ENCODE data around the gene ZNF804A. TPM values are rescaled to one million over a fixed set of nuclear protein-coding genes. Genes with fewer than 3 reads are reported as not detected.

The ZNF804A gene
- total and polyA plus RNA-seq, 2 of the 8 experiments (the other 6 are each of a cell fraction or from before 2014, with no cell fraction given), result 0.02 TPM; not detected in 1

DNA sequence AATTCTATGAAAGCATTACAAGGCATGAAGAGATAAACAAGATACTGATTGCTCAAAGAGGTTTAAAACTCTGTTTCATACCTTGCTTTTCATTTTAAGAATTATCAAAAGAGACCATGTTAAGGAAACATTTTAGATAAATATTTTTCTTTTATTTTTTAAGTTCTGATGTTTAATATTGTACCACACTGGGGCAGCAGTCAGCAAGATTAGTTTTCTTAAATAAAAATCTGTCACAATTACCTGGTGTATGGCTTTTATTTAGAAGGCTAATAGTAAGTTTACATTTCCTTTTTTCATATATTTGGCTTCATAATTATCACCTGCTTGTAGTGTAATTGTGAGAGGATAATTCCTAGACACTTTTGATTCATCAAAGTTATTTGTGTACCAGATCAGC lies 46.4 kb downstream of the ZNF804A start:
- FAIRE-seq (no peak), DNase-seq (ENCODE audit: low read depth in 1 of 2, low spot score in 2 of 2) (no peak)
- Histone ChIP-seq H3K4me3 (ENCODE audit: extremely low read depth in 1 of 4, insufficient read depth in 2 of 4, low read depth in 3 of 4, low read length in 4 of 4) (no peak overlapping the region), H3K79me2 (ENCODE audit: control insufficient read depth in 1 of 2, insufficient read depth in 2 of 2, low read length in 2 of 2) (no peaks in the 10 kb centered on the region), H4K91ac (replicated peaks; ENCODE audit: insufficient read length, low read length) (no peak overlapping the region), H3K4ac (replicated peaks; ENCODE audit: insufficient read length, low read depth, low read length) (no peak overlapping the region), H3K56ac (replicated peaks; ENCODE audit: insufficient read length, low read depth, low read length) (no peak overlapping the region), H3K27me3 (replicated peaks in 1 of 4; ENCODE audit: control insufficient read depth in 3 of 4, extremely low read depth in 1 of 4, insufficient read depth in 3 of 4, low read length in 3 of 4) (no peaks in the 10 kb centered on the region), H3K4me2 (ENCODE audit: insufficient read depth in 1 of 2, low read depth in 2 of 2, low read length in 2 of 2) (no peak overlapping the region), H3K23me2 (ENCODE audit: low read depth, low read length) (no peaks in the 10 kb centered on the region), H4K20me1 (replicated peaks in 1 of 2; ENCODE audit: control insufficient read depth in 1 of 2, insufficient read depth in 2 of 2, low read length in 2 of 2) (no peaks in the 10 kb centered on the region), H3K18ac (ENCODE audit: extremely low read depth, low read length) (no peak overlapping the region), H3K36me3 (ENCODE audit: control insufficient read depth in 2 of 4, insufficient read depth in 4 of 4, low read length in 3 of 4) (no peaks in the 10 kb centered on the region), H3K79me1 (ENCODE audit: low read depth, low read length) (no peaks in the 10 kb centered on the region), H2BK120ac (replicated peaks; ENCODE audit: low read depth, low read length) (no peak overlapping the region), H2BK12ac (ENCODE audit: low read depth, low read length) (no peak overlapping the region), H2AK5ac (ENCODE audit: low read depth, low read length) (no peak overlapping the region), H3K4me1 (replicated peaks in 1 of 4; ENCODE audit: control insufficient read depth in 3 of 4, insufficient read depth in 4 of 4, low read length in 3 of 4) (no peaks in the 10 kb centered on the region), H2AFZ (ENCODE audit: low read length) (no peak overlapping the region), H4K8ac (ENCODE audit: extremely low read depth, insufficient read depth, low read length) (no peak overlapping the region), H3K9me3 (ENCODE audit: insufficient read depth in 2 of 2, low read depth in 1 of 2, low read length in 1 of 2) (no peaks in the 10 kb centered on the region), H3K14ac (ENCODE audit: insufficient read length) (no peak overlapping the region), H2BK15ac (ENCODE audit: low read length) (no peak overlapping the region), H3K27ac (ENCODE audit: low read depth, low read length) (no peak overlapping the region), H3K9ac (replicated peaks in 1 of 4; ENCODE audit: extremely low read depth in 1 of 4, low read depth in 3 of 4, low read length in 3 of 4) (no peak overlapping the region), H4K5ac (ENCODE audit: insufficient read length, low read depth, low read length) (no peak overlapping the region), H2BK5ac (ENCODE audit: low read depth, low read length) (no peak overlapping the region), H3K23ac (ENCODE audit: insufficient read length) (no peak overlapping the region), H2BK20ac (ENCODE audit: low read length) (no peak overlapping the region)
- TF ChIP-seq TAF1 (IDR thresholded peaks at IDR 0.05; ENCODE audit: low read depth, low read length) (no peak), GABPA (IDR thresholded peaks at IDR 0.05; ENCODE audit: borderline replicate concordance, insufficient read depth, low read length) (no peak)
- CTCF ChIA-PET (ENCODE audit: partially characterized antibody), result no interaction called here
- POLR2A ChIA-PET (ENCODE audit: partially characterized antibody), result no interaction called here

Measured in H1 (cell line).